Body of pancreas (tissue), 4 donors: ENCODE data around the gene ERC2. TPM values are rescaled to one million over a fixed set of nuclear protein-coding genes. Genes with fewer than 3 reads are reported as not detected.

ENCODE experiments used
- ATAC-seq: fragments of 150-250 bp; one replicate; pipeline ENCODE4 v1.9.1; 2016
- DNase-seq, 4 donors: peaks; one replicate each; pipeline ENCODE4 v3.0.0-alpha.2; 2019
- H3K27ac ChIP-seq, 4 donors: fragments of 200-600 bp; sonication (generic); 1 replicate in 3 of 4; 2 replicates in 1 of 4; pipeline versions ENCODE4 v1.5.1 to v1.6.1; 2016 to 2019; ENCODE audit warnings: mild to moderate bottlenecking in 1 of 4, mixed read lengths in 1 of 4, moderate library complexity in 1 of 4
- H3K27me3 ChIP-seq, 2 donors: fragments of 200-600 bp; sonication (generic); one replicate each; pipeline ENCODE4 v1.6.0; 2016; ENCODE audit warnings: mild to moderate bottlenecking in 1 of 2
- H3K36me3 ChIP-seq, 2 donors: fragments of 200-600 bp; sonication (generic); replicated peaks in 1 of 2; 2 replicates each; pipeline ENCODE4 v1.5.1; 2016; ENCODE audit warnings: low read depth in 2 of 2; ENCODE audit not compliant: insufficient read depth in 1 of 2
- H3K4me1 ChIP-seq: fragments of 200-600 bp; sonication (generic); one replicate; pipeline ENCODE4 v1.6.0; 2016
- H3K4me3 ChIP-seq, 2 donors: fragments of 200-600 bp; sonication (generic); 1 replicate in 1 of 2; 2 replicates in 1 of 2; pipeline ENCODE4 v1.5.1; 2016 to 2019
- H3K9me3 ChIP-seq, 3 donors: fragments of 200-600 bp; sonication (generic); 1 replicate in 2 of 3; 2 replicates in 1 of 3; pipeline ENCODE4 v1.5.1; 2016
- POLR2A ChIP-seq, 3 donors: fragments of 450-650 bp; IDR thresholded peaks; one replicate each; pipeline ENCODE4 v1.6.1; 2016; ENCODE audit warnings: antibody characterized with exemption in 3 of 3, mild to moderate bottlenecking in 2 of 3
- WGBS, 2 donors: methylation state at CpG; one replicate each; pipeline ENCODE4 v1.1.5; 2017; 5-methylcytosine and 5-hydroxymethylcytosine counted together
- intact Hi-C: fragments of 100-400 bp; cut with DNase I; formaldehyde crosslinking; loops from one replicate; pipeline ENCODE4 v1.15.1; 2023
- total RNA-seq, 2 donors: library from RNA; depleted of rRNA; stranded (reverse); fragments of >200 nt; gene quantifications; one replicate each; pipeline ENCODE4 v1.1.0, GENCODE V29; 2016
- TF ChIP-seq, protein P1 (sequence below), 7 experiments: fragments of 450-650 bp in 4 of 7; fragments of 200-600 bp in 3 of 7; sonication (generic) in 3 of 7; IDR thresholded peaks; one replicate each; pipeline ENCODE4 v1.5.1; 2016 to 2019; ENCODE audit warnings: antibody characterized with exemption in 7 of 7

ERC2 gene
- total RNA-seq, 2 donors from 2014 or later = 4.0 to 4.7 TPM

DNA sequence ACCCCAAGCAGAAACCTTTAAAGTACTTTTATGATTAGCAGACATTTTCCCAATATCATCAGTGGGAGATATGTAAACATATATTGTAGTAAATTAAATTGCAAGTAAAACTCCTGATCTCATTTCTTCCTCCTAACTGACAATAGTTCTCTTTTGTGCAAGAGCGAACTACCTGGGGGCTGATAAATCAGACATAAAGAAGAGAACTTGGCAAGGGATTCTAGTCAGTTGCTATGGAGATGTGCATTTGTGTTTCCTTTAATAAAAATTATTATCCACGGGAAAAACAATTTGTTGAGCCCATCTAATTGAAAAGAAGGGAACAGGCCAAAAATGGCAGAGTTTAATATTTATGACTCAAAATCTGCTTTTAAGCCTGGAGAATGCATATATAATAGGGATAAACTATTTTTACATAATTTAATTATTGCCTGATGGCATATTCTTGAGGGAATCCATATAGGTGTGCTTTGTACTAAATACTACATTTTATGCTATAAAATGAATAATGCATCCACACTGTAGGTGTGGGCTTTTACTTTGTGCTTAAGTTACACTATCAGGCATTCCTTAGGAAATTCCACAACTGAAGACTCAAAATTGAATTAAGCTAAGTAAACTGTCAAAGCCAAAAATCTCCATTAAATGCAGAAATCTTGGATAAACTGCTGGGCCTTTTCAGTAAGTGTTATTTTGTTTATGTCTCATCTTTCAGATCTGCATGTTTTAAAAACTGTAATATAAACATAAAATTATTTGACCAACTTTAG lies 258.1 kb downstream of the ERC2 start:
- H3K9me3 ChIP-seq = no peaks in the 10 kb centered on the region
- intact Hi-C loops = no loop called here
- H3K4me1 ChIP-seq = no peaks in the 10 kb centered on the region
- no peak overlapping the region for H3K4me3 ChIP-seq
- no peaks in the 10 kb centered on the region for H3K27me3 ChIP-seq
- ATAC-seq (no peak), DNase-seq (no peak)
- TF ChIP-seq POLR2A (IDR thresholded peaks at IDR 0.05) = no peak
- TF ChIP-seq, protein P1, sequence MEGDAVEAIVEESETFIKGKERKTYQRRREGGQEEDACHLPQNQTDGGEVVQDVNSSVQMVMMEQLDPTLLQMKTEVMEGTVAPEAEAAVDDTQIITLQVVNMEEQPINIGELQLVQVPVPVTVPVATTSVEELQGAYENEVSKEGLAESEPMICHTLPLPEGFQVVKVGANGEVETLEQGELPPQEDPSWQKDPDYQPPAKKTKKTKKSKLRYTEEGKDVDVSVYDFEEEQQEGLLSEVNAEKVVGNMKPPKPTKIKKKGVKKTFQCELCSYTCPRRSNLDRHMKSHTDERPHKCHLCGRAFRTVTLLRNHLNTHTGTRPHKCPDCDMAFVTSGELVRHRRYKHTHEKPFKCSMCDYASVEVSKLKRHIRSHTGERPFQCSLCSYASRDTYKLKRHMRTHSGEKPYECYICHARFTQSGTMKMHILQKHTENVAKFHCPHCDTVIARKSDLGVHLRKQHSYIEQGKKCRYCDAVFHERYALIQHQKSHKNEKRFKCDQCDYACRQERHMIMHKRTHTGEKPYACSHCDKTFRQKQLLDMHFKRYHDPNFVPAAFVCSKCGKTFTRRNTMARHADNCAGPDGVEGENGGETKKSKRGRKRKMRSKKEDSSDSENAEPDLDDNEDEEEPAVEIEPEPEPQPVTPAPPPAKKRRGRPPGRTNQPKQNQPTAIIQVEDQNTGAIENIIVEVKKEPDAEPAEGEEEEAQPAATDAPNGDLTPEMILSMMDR (IDR thresholded peaks at IDR 0.05) = no peak
- H3K36me3 ChIP-seq = no peaks in the 10 kb centered on the region
- H3K27ac ChIP-seq = no peak overlapping the region
- 81 to 84% methylated on average over 2 of the region's 2 CpGs for WGBS, 2 donors

DNA sequence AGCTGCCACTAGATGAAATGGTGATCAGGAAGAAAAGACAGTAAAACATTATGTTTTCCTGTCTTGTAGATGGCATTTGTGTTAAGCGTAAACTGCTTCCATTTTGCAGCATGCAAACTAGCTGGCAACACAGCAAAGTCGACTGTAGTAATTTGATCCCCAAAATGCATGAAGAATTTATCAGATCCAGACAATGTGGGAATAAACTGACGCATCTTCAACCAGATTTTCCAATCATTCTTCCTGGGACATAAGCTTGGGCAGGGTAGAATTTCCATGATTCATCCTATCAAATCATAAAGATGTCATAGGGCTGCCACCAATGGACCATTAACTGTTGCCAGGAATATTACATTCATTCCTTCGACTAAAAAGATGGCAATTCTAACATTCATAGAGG lies 260.3 kb downstream of the ERC2 start:
- H3K36me3 ChIP-seq = no peaks in the 10 kb centered on the region
- no peak overlapping the region for H3K4me3 ChIP-seq
- H3K27me3 ChIP-seq = no peaks in the 10 kb centered on the region
- DNase-seq (no peak), ATAC-seq (no peak)
- TF ChIP-seq, protein P1 (IDR thresholded peaks at IDR 0.05) = no peak
- no peak for TF ChIP-seq POLR2A (IDR thresholded peaks at IDR 0.05)
- H3K9me3 ChIP-seq = no peaks in the 10 kb centered on the region
- intact Hi-C loops = no loop called here
- 82 to 85% methylated on average over 4 of the region's 4 CpGs for whole genome bisulfite sequencing, 2 donors
- H3K27ac ChIP-seq = no peak overlapping the region
- no peaks in the 10 kb centered on the region for H3K4me1 ChIP-seq

DNA sequence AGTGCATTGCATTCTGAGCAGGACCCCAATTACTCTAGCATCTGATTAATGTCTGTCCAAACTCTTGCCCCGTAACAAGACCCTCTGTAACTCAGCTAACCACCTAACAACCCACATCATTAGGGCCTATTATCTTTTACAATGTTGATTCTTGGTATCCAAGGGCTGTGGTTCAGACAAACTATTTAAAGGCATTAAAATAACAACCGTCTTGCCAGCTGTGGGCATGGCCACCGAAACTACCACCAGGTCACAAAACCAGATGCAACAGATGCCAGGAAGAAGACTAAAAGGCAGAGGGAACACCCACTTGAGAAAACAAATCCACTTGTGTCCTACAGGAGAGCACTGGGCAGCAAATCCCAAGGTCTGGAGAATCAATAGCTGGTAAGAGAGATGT lies 262.9 kb downstream of the ERC2 start:
- H3K27me3 ChIP-seq = no peaks in the 10 kb centered on the region
- DNase-seq (no peak), ATAC-seq (no peak)
- TF ChIP-seq POLR2A (IDR thresholded peaks at IDR 0.05) = no peak
- TF ChIP-seq, protein P1 (IDR thresholded peaks at IDR 0.05) = no peak
- 75 to 77% methylated on average over 3 of the region's 3 CpGs for WGBS, 2 donors
- intact Hi-C loops = no loop called here
- no peaks in the 10 kb centered on the region for H3K9me3 ChIP-seq
- H3K4me1 ChIP-seq = no peaks in the 10 kb centered on the region
- H3K4me3 ChIP-seq = no peak overlapping the region
- no peaks in the 10 kb centered on the region for H3K36me3 ChIP-seq
- H3K27ac ChIP-seq = no peak overlapping the region

DNA sequence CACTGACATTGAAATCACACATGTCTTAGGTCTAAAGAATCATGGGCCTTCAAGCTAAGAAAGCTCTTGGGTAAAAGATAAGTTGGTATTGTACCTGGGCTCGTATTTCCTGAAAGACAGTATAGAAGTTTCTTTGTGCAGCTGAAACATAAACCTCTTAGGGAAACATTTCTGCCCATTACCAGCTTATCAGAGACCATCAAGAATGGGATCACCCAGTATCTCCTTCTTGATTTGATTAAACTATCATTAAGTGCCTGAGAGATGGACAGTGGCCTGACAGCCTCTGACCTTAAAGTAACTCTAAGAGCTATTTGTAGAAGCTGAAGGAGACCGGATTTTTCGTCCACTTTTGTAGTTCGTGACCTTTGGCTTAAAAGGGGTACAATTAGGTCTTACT lies 265.3 kb downstream of the ERC2 start:
- no peak overlapping the region for H3K27ac ChIP-seq
- H3K9me3 ChIP-seq = no peaks in the 10 kb centered on the region
- TF ChIP-seq, protein P1 (IDR thresholded peaks at IDR 0.05) = no peak
- no peak for TF ChIP-seq POLR2A (IDR thresholded peaks at IDR 0.05)
- DNase-seq (no peak), ATAC-seq (no peak)
- intact Hi-C loops = no loop called here
- no peaks in the 10 kb centered on the region for H3K36me3 ChIP-seq
- H3K4me1 ChIP-seq = no peaks in the 10 kb centered on the region
- 76 to 78% methylated on average over 4 of the region's 4 CpGs for WGBS, 2 donors
- no peaks in the 10 kb centered on the region for H3K27me3 ChIP-seq
- H3K4me3 ChIP-seq = no peak overlapping the region

DNA sequence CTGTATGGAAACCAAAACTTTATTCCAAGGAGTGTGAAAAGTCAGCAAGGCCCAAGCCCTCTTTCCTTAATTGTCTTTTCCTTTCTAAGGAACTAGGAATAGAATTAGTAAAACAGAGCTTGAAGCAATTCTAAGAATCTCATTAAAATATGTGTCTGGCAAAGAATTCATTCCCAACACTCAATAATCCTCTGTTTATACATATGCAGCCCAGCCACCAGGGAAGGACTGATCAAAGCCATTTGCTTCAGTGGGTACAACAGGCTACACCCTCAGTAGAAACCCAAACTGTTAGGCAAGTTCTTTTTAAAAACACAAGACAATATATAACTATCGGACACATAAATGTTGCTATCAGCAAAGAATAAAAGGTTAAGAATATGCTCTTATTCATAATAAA lies 266.9 kb downstream of the ERC2 start:
- intact Hi-C loops = no loop called here
- DNase-seq (no peak), ATAC-seq (no peak)
- Histone ChIP-seq H3K27ac (no peak overlapping the region), H3K36me3 (no peaks in the 10 kb centered on the region), H3K27me3 (no peaks in the 10 kb centered on the region), H3K9me3 (no peaks in the 10 kb centered on the region), H3K4me3 (no peak overlapping the region), H3K4me1 (no peaks in the 10 kb centered on the region)
- no peak for TF ChIP-seq POLR2A (IDR thresholded peaks at IDR 0.05)
- TF ChIP-seq, protein P1 (IDR thresholded peaks at IDR 0.05) = no peak
- WGBS, 2 donors = 0% methylated on average over 1 of the region's 1 CpG
